ENCODE measurements around the gene FBN3. TPM values are rescaled to one million over a fixed set of nuclear protein-coding genes. Genes with fewer than 3 reads are reported as not detected.
"Not testable (repeated sequence)": the region's sequence is repeated elsewhere in the genome, so short reads cannot be mapped to it uniquely, and the experiment has no call there.

The FBN3 gene
- total RNA-seq, 4 donors from 2014 or later = 0.15 TPM; not detected in 3

DNA sequence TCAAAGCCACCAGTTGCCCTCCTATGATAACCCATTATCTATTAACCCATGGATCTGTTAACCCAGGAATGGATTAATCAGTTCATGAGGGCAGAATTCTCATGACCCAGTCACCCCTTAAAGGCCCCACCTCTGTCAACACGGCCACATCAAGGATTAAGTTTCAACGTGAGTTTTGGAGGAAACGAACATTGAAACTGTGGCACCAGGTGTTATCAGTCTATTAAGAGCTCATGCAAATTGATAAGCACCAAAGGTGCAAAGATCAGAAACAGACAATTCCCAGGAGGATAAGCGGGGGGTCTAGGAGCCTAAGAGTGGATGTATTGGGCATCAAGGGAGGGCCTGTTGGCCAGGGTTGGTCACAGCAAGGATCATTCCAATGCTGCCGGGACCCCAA is 124.1 kb downstream of the FBN3 start:
- Histone ChIP-seq H3K36me3 (no peaks in the 10 kb centered on the region), H3K4me1 (no peaks in the 10 kb centered on the region), H3K4me3 (no peak overlapping the region), H3K27ac (no peak overlapping the region), H3K9me3 (no peaks in the 10 kb centered on the region), H3K27me3 (peaks cover 0 to 2% (median 0%) of the 10 kb centered on the region in 3 donors)
- no peak for ATAC-seq
- DNase-seq = no peak
- intact Hi-C loops (cut with DNase I; ENCODE audit: low total_unique reads) = no loop called here
- TF ChIP-seq CTCF (IDR thresholded peaks at IDR 0.05 in 4 of 5, conservative IDR thresholded peaks at IDR 0.05 in 1 of 5) = no peak
- TF ChIP-seq POLR2A (IDR thresholded peaks at IDR 0.05) = no peak
- in situ Hi-C loops (cut with MboI; ENCODE audit: low sequenced_read_pairs in 4 of 4) = no loop called here

DNA sequence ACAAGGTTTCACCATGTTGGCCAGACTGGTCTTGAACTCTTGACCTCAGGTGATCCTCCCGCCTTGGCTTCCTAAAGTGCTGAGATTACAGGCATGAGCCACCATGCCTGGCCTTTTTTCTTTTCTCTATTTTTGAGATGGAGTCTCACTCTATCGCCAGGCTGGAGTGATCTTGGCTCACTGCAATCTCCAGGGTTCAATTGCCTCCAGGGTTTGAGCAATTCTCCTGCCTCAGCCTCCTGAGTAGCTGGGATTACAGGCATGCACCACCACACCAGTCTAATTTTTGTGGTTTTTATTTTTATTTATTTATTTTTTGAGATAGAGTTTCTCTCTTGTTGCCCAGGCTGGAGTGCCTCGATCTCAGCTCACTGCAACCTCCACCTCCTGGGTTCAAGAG is 125.1 kb downstream of the FBN3 start:
- H3K27me3 ChIP-seq; H3K36me3 ChIP-seq; ATAC-seq; DNase-seq; H3K4me3 ChIP-seq; intact Hi-C loops (cut with DNase I; ENCODE audit: low total_unique reads); H3K9me3 ChIP-seq; H3K4me1 ChIP-seq; H3K27ac ChIP-seq: not testable (repeated sequence)
- in situ Hi-C loops (cut with MboI; ENCODE audit: low sequenced_read_pairs in 4 of 4) = loop anchor here in 2 of 4 donors (25.0 kb wide), 1 partner anchor 238 kb away; no protein-coding TSS in a partner anchor

DNA sequence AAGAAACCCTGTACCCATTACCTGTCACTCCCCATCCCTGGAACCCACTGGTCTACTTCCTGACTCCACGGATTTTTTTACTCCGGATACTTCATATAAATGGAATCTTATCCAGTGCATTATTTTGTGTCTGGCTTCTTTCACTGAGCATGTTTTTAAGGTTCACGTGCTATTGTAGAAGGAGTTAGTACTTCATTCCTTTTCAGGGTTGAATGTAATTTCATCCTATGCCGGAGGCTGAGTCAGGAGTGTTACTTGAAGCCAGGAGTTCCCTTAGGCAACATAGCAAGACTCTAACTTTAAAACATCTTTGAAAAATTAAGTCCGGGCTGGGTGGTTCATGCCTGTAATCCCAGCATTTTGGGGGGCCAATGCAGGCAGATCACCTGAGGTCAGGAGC is 126.0 kb downstream of the FBN3 start:
- no peak overlapping the region for H3K4me3 ChIP-seq
- no peak for TF ChIP-seq CTCF (IDR thresholded peaks at IDR 0.05 in 4 of 5, conservative IDR thresholded peaks at IDR 0.05 in 1 of 5)
- TF ChIP-seq POLR2A (IDR thresholded peaks at IDR 0.05) = no peak
- in situ Hi-C loops (cut with MboI; ENCODE audit: low sequenced_read_pairs in 4 of 4) (loop anchor here in 2 of 4 donors (25.0 kb wide), 1 partner anchor 239 kb away; no protein-coding TSS in a partner anchor), intact Hi-C loops (cut with DNase I; ENCODE audit: low total_unique reads) (no loop called here)
- ATAC-seq = no peak
- DNase-seq = no peak
- no peaks in the 10 kb centered on the region for H3K36me3 ChIP-seq
- H3K27ac ChIP-seq = no peak overlapping the region
- no peaks in the 10 kb centered on the region for H3K4me1 ChIP-seq
- H3K9me3 ChIP-seq = no peaks in the 10 kb centered on the region
- H3K27me3 ChIP-seq = no peaks in the 10 kb centered on the region

GRCh38 chr19:8022275-8022674 is 127.1 kb downstream of the FBN3 start:
- no peak for TF ChIP-seq CTCF (IDR thresholded peaks at IDR 0.05 in 4 of 5, conservative IDR thresholded peaks at IDR 0.05 in 1 of 5)
- no peak for TF ChIP-seq POLR2A (IDR thresholded peaks at IDR 0.05)
- ATAC-seq (no peak), DNase-seq (no peak)
- Histone ChIP-seq H3K27me3 (no peaks in the 10 kb centered on the region), H3K36me3 (no peaks in the 10 kb centered on the region), H3K9me3 (no peaks in the 10 kb centered on the region), H3K4me3 (no peak overlapping the region), H3K4me1 (no peaks in the 10 kb centered on the region), H3K27ac (no peak overlapping the region)
- intact Hi-C loops (cut with DNase I; ENCODE audit: low total_unique reads) (no loop called here), in situ Hi-C loops (cut with MboI; ENCODE audit: low sequenced_read_pairs in 4 of 4) (loop anchor here in 2 of 4 donors (25.0 kb wide), 1 partner anchor 240 kb away; no protein-coding TSS in a partner anchor)

DNA sequence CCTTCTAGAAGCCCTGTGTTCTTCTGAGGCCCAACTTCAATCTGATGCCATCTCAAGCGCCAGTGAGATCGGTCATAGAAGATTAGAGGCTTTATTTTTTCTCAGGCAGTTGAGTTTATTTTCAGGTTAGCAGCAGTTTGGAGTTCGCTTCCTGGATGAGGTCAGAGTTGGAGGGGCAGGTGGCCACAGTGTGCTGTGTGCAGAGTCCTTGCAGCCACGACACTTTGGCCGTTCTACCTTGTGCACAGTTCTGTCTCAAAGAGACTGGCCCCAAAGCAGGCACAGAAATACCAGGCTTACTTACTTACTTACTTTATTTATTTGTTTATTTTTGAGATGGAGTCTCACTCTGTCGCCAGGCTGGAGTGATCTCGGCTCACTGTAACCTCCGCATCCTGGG is 128.0 kb downstream of the FBN3 start:
- in situ Hi-C loops (cut with MboI; ENCODE audit: low sequenced_read_pairs in 4 of 4) = loop anchor here in 2 of 4 donors (25.0 kb wide), 1 partner anchor 241 kb away; no protein-coding TSS in a partner anchor
- H3K27ac ChIP-seq = no peak overlapping the region
- H3K27me3 ChIP-seq = no peaks in the 10 kb centered on the region
- no peaks in the 10 kb centered on the region for H3K4me1 ChIP-seq
- DNase-seq = no peak
- TF ChIP-seq POLR2A (IDR thresholded peaks at IDR 0.05) = no peak
- no peaks in the 10 kb centered on the region for H3K36me3 ChIP-seq
- no peak overlapping the region for H3K4me3 ChIP-seq
- intact Hi-C loops (cut with DNase I; ENCODE audit: low total_unique reads) = no loop called here
- H3K9me3 ChIP-seq = no peaks in the 10 kb centered on the region
- ATAC-seq = no peak

DNA sequence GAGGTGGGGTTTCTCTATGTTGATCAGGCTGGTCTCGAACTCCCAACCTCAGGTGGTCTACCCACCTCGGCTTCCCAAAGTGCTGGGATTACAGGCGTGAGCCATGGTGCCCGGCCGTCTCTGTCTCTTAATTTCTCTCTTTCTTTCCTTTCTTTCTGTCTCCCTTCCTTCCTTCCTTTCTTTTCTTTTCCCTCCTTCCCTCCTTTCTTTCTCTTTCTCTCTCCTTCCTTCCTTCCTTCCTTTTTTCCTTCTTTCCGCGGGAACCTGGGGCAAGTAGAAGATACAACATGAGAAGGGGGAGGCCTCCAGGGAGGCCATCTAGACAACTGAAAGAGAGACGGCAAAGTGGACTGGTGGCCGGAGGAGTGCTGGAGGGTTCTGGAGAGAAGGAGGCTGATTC is 128.7 kb downstream of the FBN3 start:
- Histone ChIP-seq H3K27ac (no peak overlapping the region), H3K4me3 (no peak overlapping the region), H3K9me3 (no peaks in the 10 kb centered on the region), H3K36me3 (no peaks in the 10 kb centered on the region), H3K27me3 (no peaks in the 10 kb centered on the region), H3K4me1 (no peaks in the 10 kb centered on the region)
- ATAC-seq (no peak), DNase-seq (no peak)
- in situ Hi-C loops (cut with MboI; ENCODE audit: low sequenced_read_pairs in 4 of 4) = loop anchor here in 2 of 4 donors (25.0 kb wide), 1 partner anchor 242 kb away; no protein-coding TSS in a partner anchor
- TF ChIP-seq CTCF (IDR thresholded peaks at IDR 0.05 in 4 of 5, conservative IDR thresholded peaks at IDR 0.05 in 1 of 5) = no peak
- no peak for TF ChIP-seq POLR2A (IDR thresholded peaks at IDR 0.05)
- intact Hi-C loops (cut with DNase I; ENCODE audit: low total_unique reads) = no loop called here

All from gastrocnemius medialis (tissue), 4 donors.